ENCODE results near the gene SUGCT. TPM values are rescaled to one million over a fixed set of nuclear protein-coding genes. Genes with fewer than 3 reads are reported as not detected.

Gene SUGCT
- total RNA-seq, 3 donors from 2014 or later (not counting 1 experiment from before 2014, with no cell fraction given) = 0.40 to 0.59 TPM; not detected in 1

GRCh38 chr7:40899636-40900507 is 765.1 kb downstream of the SUGCT start:
- H3K9me3 Mint-ChIP-seq = peaks cover 0 to 5% of the 10 kb centered on the region in 2 donors
- no peaks in the 10 kb centered on the region for H3K27me3 ChIP-seq (ENCODE audit: control insufficient read depth, insufficient read depth, low read length)
- H3K4me3 ChIP-seq (ENCODE audit: low read length) = no peak overlapping the region
- H3K4me1 ChIP-seq (ENCODE audit: control insufficient read depth, insufficient read depth, low read length) = no peaks in the 10 kb centered on the region
- 91% methylated on average over 16 of the region's 16 CpGs for WGBS (ENCODE audit: insufficient coverage)
- no peaks in the 10 kb centered on the region for H3K4me1 Mint-ChIP-seq
- intact Hi-C loops (cut with micrococcal nuclease) = no loop called here
- no peak overlapping the region for H3K27ac ChIP-seq (ENCODE audit: low read length)
- no peak overlapping the region for H3K4me3 Mint-ChIP-seq
- H3K27me3 Mint-ChIP-seq (ENCODE audit: low read depth in 2 of 2) = no peaks in the 10 kb centered on the region
- no peak overlapping the region for H3K27ac Mint-ChIP-seq
- no peaks in the 10 kb centered on the region for H3K36me3 Mint-ChIP-seq
- peaks cover 3% of the 10 kb centered on the region for H3K9me3 ChIP-seq (ENCODE audit: control insufficient read depth, insufficient read depth, low read length)
- no peaks in the 10 kb centered on the region for H3K36me3 ChIP-seq (ENCODE audit: control insufficient read depth, insufficient read depth, low read length)
- ATAC-seq (no peak), DNase-seq (no peak)
- TF ChIP-seq, protein P1, sequence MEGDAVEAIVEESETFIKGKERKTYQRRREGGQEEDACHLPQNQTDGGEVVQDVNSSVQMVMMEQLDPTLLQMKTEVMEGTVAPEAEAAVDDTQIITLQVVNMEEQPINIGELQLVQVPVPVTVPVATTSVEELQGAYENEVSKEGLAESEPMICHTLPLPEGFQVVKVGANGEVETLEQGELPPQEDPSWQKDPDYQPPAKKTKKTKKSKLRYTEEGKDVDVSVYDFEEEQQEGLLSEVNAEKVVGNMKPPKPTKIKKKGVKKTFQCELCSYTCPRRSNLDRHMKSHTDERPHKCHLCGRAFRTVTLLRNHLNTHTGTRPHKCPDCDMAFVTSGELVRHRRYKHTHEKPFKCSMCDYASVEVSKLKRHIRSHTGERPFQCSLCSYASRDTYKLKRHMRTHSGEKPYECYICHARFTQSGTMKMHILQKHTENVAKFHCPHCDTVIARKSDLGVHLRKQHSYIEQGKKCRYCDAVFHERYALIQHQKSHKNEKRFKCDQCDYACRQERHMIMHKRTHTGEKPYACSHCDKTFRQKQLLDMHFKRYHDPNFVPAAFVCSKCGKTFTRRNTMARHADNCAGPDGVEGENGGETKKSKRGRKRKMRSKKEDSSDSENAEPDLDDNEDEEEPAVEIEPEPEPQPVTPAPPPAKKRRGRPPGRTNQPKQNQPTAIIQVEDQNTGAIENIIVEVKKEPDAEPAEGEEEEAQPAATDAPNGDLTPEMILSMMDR (IDR thresholded peaks at IDR 0.05) = no peak

DNA sequence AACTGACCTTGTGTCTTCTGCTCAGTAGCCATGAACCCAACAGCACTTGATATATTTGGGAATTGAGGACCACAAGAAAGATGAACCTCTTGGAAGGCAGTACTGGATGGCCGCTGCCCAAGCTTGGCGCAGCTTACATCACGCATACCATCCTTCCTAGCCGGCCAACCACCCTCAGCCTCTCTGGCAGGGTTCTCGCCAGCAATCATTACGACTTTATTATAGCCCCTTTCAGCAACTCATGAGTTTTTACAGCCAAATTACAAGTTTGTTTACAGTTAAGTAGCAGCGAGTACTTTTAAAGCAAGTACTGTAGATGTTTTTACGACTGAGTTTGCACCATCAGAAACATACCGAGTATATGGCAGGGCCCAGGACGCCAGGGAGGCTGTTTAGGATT is 769.1 kb downstream of the SUGCT start:
- Histone ChIP-seq H3K4me3 (ENCODE audit: low read length) (no peak overlapping the region), H3K4me1 (ENCODE audit: control insufficient read depth, insufficient read depth, low read length) (no peaks in the 10 kb centered on the region), H3K36me3 (ENCODE audit: control insufficient read depth, insufficient read depth, low read length) (no peaks in the 10 kb centered on the region), H3K9me3 (ENCODE audit: control insufficient read depth, insufficient read depth, low read length) (peaks cover 3% of the 10 kb centered on the region), H3K27ac (ENCODE audit: low read length) (no peak overlapping the region), H3K27me3 (ENCODE audit: control insufficient read depth, insufficient read depth, low read length) (no peaks in the 10 kb centered on the region)
- Mint-ChIP-seq H3K9me3 (peaks cover 0 to 5% of the 10 kb centered on the region in 2 donors), H3K27ac (no peak overlapping the region), H3K4me3 (no peak overlapping the region), H3K27me3 (ENCODE audit: low read depth in 2 of 2) (no peaks in the 10 kb centered on the region), H3K4me1 (no peaks in the 10 kb centered on the region), H3K36me3 (no peaks in the 10 kb centered on the region)
- TF ChIP-seq, protein P1 (IDR thresholded peaks at IDR 0.05) = no peak
- WGBS (ENCODE audit: insufficient coverage) = 90% methylated on average over 10 of the region's 10 CpGs
- intact Hi-C loops (cut with micrococcal nuclease) = no loop called here
- DNase-seq (no peak), ATAC-seq (no peak)

- Mint-ChIP-seq H3K4me3 (no peak overlapping the region), H3K27ac (no peak overlapping the region), H3K36me3 (no peaks in the 10 kb centered on the region), H3K4me1 (no peaks in the 10 kb centered on the region), H3K27me3 (ENCODE audit: low read depth in 2 of 2) (no peaks in the 10 kb centered on the region), H3K9me3 (peaks cover 5 to 8% of the 10 kb centered on the region in 2 donors)
- Histone ChIP-seq H3K4me1 (ENCODE audit: control insufficient read depth, insufficient read depth, low read length) (no peaks in the 10 kb centered on the region), H3K27ac (ENCODE audit: low read length) (no peak overlapping the region), H3K4me3 (ENCODE audit: low read length) (no peak overlapping the region), H3K36me3 (ENCODE audit: control insufficient read depth, insufficient read depth, low read length) (no peaks in the 10 kb centered on the region), H3K27me3 (ENCODE audit: control insufficient read depth, insufficient read depth, low read length) (no peaks in the 10 kb centered on the region), H3K9me3 (ENCODE audit: control insufficient read depth, insufficient read depth, low read length) (no peaks in the 10 kb centered on the region)
- 93% methylated on average over 2 of the region's 3 CpGs for WGBS (ENCODE audit: insufficient coverage)
- intact Hi-C loops (cut with micrococcal nuclease) = no loop called here
- TF ChIP-seq, protein P1 (IDR thresholded peaks at IDR 0.05) = no peak
- DNase-seq = no peak
- no peak for ATAC-seq
These were observed 772.5 kb downstream of the SUGCT start for GRCh38 chr7:40907286-40907685.
